GM10847 (cell line): ENCODE results near the gene OMP.

Experiments
- POLR2A ChIP-seq: IDR thresholded peaks from 2 replicates; pipeline ENCODE4 v1.6.1; 2011; ENCODE audit not compliant: insufficient read length; ENCODE audit errors: extremely low read depth

The OMP gene

GRCh38 chr11:77130763-77131513, 28.3 kb downstream of the OMP start:
- TF ChIP-seq POLR2A = no peak

- no peak for TF ChIP-seq POLR2A
Measured at GRCh38 chr11:77131560-77131959, 28.9 kb downstream of the OMP start.

- no peak for TF ChIP-seq POLR2A
Measured at GRCh38 chr11:77135069-77135468, 32.4 kb downstream of the OMP start.

GRCh38 chr11:77136074-77136473, 33.4 kb downstream of the OMP start:
- no peak for TF ChIP-seq POLR2A

- TF ChIP-seq POLR2A = no peak
Measured at GRCh38 chr11:77136784-77137420, 34.3 kb downstream of the OMP start.

GRCh38 chr11:77137421-77137820, 34.8 kb downstream of the OMP start:
- TF ChIP-seq POLR2A = no peak

GRCh38 chr11:77138106-77138649, 35.5 kb downstream of the OMP start:
- no peak for TF ChIP-seq POLR2A

- TF ChIP-seq POLR2A = no peak
Measured at GRCh38 chr11:77139201-77139600, 36.6 kb downstream of the OMP start.

GRCh38 chr11:77140231-77140851, 37.7 kb downstream of the OMP start:
- no peak for TF ChIP-seq POLR2A

GRCh38 chr11:77141034-77141433, 38.4 kb downstream of the OMP start:
- TF ChIP-seq POLR2A = no peak

- no peak for TF ChIP-seq POLR2A
Measured at GRCh38 chr11:77141475-77141874, 38.8 kb downstream of the OMP start.

- TF ChIP-seq POLR2A = no peak
Measured at GRCh38 chr11:77142091-77142975, 39.7 kb downstream of the OMP start.

- no peak for TF ChIP-seq POLR2A
Measured at GRCh38 chr11:77143405-77144020, 40.9 kb downstream of the OMP start.

GRCh38 chr11:77144196-77144856, 41.7 kb downstream of the OMP start:
- TF ChIP-seq POLR2A = no peak
